ENCODE results near the gene LCK.
"Not testable (repeated sequence)": the region's sequence is repeated elsewhere in the genome, so short reads cannot be mapped to it uniquely, and the experiment has no call there.

LCK gene

DNA sequence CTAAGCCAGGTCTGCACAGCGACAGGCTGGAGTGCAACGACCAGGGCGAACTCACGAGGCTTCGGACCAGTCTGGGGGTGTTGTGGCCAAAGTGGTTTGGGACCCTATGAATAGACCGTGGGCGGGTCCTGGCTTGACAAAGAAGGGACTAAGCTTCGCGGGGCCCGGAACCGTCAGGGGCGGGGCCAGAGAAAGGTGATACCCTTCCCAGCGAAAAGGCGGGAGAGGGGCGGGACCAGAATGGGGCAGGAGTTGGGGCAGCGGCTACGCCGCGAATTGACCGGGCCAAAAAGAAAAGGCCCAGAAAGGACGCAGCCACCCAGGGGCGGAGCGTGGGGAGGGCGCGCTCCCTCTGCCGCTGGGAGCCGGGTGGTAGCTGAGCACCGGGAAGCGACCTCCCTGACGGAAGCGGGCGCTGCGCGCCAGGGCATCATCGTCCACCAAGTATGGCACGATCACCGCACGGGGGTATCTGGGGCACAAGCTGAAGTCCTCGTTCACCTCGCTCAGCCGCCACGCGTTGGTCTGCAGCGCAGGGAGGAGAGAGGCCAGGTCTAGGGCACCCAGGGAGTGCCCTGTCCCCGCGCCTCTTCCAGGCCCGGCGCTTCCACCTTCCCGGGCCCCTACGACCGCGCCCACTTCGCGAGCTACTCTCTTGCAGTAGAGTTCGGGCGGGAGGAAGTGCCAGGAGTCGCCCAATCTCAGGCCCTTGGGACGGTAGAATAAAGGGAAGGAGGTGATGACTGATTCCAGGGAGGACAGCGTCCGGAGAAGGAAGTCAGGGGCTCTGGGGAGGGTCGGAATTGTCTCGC, 10.7 kb upstream of the LCK start:
- DNase-seq = peak; percentile 55

DNA sequence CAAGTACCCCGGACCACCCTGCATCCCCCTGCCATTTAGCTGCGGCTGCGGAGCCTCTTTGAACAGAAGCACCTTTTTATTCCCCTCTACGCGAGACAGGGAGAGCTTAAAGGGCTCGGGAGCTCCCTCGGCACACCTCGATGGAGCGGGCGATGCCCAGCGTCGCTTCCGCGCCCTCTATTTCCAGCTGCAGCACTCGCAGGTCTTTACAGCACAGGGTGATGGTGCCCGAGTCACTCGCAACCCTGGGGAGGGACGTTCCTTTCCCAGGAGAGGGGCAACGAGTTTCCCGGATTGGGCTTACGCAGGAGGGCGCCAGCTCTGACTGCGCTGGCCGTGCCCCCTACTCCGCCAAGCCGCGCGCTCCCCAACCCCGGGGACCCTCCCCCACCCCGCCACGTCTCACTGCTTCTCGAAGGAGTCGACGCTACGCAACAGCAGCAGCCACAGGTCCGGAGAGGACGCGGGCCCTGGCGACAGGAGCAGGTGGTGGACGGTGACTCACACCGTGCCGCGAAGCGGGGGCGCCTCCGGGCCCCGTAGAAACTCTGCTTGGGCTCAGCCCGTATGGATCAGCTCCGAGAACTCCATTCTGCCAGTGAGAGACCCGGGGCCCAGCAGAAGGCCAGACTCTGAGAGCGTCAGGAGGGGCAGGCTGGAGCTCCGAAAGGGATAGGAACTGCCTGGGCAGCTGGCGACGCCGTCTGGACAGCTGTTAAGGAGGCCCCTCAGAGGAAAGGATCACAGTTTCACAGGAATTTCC, 9.9 kb upstream of the LCK start:
- peak; percentile 42 for DNase-seq

DNA sequence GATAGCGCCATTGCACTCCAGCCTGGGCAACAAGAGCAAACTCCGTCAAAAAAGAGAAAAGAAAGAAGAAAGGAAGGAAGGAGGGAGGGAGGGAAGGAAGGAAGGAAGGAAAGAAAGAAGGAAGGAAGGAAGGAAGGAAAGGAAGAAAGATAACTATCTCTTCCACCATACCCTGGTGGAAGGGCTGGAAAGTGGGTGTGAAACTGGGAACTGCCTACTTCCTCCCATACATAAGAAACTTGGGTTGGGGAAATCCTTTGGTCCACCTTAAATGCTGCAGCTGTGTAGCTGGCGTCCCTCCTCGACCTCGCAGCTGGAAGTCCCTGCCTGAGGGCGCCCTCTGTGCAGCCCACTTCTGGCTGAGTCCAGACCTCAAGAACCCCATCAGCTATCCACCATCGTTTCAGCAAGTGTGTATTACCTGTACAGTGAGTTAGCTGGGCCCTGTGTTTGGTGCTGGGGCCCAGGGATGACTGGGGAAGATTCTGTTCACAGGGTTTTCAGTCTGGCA, 8.7 kb upstream of the LCK start:
- DNase-seq = no peak

DNA sequence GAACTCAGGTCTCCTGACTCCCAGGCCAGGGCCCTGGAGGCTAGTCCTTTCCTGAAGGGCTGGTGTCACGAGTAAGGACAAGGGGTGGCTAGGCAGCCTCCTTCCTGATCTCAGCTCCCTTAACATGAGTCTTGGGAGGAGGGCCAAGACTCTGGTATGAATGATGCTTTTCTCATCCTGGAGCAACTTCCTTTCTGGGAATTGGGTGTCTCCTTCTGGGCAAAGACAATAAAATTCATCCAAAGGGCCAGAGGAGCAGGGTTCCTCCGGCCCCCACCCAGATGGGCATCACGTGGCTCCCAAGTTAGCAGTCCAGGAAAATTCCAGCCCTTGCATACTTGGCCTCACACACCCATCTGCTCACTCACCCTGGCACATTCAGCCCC, 4.2 kb upstream of the LCK start, which contains the start of gene FAM167B:
TSS of gene FAM167B (plus strand) at position 335 of the 386 bp plus-strand sequence. CDS start 200 bp downstream, outside the sequence.
- no peak for DNase-seq

DNA sequence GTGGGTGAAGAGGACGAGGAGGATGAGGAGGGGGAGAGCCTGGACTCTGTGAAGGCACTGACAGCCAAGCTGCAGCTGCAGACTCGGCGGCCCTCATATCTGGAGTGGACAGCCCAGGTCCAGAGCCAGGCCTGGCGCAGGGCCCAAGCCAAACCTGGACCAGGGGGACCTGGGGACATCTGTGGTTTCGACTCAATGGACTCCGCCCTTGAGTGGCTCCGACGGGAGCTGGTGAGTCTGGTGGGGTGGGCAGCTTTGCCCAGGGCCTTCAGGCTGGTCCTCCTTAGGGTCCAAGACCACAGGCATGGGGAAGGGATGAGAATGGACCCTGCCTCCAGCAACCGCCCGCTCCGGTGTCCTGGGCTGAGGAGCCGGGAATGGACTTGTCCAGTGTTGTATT, 3.6 kb upstream of the LCK start:
- no peak for DNase-seq

DNA sequence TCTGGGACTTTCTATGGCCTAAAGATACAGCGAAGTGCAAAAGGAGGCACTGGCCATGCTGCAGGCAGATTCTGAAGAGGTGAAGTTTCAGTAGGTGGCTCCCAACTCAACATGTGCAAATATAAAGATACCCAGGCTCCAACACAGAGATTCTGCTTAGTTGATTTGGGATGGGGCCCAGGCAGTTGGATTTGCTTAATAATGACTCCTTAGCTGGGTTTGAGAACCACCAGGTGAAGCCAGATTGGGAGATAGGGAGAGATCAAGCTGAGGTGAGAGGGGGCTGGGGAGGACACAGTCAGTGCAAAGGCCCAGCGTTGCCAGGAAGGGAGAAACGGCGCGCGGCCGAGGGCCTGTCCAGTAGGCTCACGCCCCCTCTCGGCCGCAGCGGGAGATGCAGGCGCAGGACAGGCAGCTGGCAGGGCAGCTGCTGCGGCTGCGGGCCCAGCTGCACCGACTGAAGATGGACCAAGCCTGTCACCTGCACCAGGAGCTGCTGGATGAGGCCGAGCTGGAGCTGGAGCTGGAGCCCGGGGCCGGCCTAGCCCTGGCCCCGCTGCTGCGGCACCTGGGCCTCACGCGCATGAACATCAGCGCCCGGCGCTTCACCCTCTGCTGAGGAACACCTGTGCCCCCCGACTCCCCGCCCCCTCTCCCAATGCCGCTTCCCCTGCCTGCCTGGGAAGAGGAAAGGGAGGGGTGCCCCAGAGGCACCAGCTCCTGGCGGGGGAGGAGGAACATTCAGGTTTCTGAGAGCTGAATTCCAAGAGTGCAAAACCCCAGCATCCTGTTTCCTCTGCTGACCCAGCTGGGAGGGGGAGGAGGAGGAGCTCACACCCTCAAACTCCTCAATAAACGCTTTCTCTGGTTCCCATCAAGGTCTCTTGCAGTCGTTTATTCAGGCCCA, 2.8 kb upstream of the LCK start:
- DNase-seq = peak; percentile 81

DNA sequence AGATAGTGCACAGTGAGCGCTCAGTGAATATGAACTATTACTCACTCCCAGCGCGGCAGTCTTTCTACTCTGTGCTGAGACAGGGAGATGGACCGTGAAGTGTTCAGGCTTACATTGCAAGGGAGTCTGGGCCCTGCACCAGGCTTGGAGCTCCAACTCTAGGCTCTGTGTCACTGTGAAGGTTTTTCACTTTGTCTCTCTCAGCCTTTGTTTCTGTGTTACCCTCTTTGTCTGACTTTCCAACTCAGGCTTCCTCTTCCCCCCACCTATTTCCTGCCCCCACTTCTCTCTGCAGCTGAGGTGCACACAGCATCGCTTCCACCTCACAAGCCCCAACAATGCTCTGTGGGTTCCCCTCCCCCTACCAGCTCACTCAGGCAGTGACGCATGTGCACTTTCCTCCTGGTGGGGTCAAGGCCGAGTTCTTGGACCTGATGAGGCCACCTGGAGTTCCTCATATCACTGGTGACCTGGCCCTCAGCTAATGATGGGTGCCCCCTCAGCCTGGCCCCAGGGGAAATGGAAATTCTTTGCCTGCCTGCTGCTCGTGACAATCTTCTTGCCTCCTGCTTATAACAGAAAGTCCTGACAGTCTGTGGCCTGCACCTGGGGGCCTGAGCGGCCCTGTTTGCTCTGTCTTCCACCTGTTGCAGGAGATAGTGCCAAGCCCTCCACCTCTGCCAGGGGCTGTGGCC, 1.1 kb upstream of the LCK start:
- DNase-seq = peak; percentile 25

DNA sequence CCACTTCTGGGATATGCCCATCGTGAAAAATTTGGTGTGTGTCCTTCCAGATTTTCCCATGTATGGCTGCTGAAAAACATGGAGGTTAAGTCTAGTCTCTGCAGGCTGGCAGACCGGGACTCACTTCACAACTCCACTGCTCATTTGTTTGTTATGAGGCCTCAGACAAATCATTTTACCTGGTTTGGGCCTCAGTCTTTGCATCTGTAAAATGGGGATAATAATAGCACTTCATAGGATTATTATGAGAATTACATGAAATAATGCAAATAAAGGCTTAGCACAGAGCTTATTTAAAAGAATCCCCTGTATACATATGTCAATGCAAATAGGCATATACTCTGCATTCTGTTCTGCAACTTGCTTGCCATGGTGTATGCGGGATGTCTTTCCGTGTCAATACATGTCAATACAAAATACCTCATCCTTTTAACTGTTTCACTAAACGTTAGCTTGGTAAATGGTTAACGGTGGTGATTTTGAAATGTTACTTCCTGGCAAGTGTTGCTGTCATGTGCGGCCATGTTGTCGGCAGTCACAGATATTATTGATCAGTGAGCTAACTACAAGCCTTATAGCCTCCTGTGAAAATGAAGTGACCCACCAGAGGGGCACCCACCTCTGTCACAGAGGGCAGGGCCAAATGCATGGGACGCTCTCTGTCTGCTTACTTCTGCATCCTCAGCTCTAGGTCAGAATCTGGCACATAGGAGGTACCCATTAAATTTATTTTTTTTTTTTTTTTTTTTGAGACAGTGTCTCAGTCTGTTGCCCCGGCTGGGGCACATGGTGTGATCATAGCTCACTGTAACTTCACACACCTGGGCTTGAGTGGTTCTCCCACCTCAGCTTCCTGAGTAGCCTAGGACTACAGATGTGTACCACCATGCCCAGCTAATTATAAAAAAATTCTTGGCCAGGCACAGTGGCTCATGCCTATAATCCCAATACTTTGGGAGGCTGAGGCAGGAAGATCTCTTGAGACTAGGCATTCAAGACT, 4.3 kb downstream of the LCK start:
- no peak for DNase-seq

DNA sequence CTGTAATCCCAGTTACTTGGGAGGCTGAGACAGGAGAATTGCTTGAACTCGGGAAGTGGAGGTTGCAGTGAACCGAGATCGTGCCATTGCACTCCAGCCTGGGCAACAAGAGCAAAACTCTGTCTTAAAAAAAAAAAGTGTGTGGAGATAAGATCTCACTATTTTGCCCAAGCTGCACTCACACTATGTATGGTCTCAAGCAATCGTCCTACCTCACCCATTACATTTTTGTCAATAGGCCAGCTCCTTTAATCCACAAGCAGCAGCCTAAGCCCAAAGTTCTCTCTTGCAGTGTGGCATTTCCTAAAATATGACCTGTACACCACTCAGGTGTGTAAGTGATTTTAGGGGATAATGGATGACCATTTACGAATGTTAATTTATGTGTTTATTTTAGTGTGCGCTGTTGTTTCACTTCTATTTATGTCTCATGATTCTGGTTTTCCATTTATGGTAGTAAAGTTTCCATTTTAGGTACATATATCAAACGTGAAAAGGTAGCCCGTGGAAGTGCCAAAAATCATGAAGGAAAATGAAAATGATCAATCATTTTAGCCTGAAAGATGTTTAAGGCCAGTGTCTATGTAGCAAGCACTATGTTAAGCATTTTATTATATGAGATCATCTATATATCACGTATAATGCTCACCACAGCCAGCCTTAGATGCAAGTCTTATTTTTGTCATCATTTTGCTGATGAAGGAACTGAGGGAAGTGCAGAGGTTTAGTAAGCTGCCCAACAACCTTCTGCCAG, 5.6 kb downstream of the LCK start:
- no peak for DNase-seq

DNA sequence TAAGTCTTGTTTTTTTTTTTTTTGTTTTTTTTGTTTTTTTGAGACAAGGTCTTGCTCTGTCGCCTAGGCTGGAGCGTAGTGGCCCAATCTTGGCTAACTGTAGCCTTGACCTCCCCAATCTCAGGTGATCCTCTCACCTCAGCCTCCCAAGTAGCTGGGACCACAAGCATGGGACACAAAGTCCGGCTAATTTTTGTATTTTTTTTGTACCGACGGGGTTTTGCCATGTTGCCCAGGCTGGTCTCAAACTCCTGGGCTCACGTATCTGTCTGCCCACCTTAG, 6.1 kb downstream of the LCK start:
- DNase-seq = no peak

DNA sequence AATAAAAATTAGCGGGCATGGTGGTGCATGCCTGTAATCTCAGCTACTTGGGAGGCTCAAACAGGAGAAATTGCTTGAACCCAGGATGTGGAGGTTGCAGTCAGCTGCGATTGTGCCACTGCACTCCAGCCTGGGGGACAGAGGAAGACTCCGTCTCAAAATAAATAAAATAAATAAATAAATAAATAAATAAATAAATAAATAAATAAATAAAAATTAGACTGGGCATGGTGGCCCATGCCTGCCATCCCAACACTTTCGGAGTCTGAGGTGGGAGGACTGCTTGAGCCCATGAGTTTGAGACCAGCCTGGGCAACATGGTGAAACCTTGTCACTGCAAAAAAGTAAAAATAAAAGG, 12.2 kb downstream of the LCK start:
- DNase-seq = not testable (repeated sequence)

DNA sequence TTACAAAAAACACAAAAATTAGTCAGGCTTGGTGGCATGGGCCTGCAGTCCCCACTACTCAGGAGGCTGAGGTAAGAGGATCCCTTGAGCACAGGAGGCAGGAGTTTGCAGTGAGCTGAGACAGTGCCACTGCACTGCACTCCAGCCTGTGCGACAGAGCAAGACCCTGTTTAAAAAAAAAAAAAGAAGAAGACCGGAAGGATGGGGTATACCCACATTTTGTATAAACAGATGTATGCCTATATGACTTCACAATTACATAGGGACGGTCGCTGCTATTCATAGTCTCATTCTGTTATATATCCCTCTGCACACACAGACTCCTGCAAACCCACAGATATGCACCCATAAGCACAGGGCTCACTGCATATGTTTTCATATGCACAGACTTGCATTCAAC, 12.7 kb downstream of the LCK start:
- no peak for DNase-seq

DNA sequence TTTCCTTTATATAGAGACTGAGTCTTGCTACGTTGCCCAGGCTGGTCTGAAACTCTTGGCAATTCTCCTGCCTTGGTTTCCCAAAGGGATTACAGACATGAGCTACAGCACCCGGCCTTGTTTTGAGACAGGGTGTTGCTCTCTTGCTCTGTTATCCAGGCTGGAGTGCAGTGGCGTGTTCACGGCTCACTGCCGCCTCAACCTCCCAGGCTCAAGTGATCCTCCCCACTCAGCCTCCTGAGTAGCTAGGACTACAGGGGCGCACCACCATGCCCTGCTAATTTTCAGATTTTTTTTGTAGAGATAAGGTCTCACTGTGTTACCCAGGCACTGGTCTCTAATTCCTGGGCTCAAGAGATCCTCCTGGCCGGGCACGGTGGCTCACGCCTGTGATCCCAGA, 14.8 kb downstream of the LCK start:
- DNase-seq = no peak

DNA sequence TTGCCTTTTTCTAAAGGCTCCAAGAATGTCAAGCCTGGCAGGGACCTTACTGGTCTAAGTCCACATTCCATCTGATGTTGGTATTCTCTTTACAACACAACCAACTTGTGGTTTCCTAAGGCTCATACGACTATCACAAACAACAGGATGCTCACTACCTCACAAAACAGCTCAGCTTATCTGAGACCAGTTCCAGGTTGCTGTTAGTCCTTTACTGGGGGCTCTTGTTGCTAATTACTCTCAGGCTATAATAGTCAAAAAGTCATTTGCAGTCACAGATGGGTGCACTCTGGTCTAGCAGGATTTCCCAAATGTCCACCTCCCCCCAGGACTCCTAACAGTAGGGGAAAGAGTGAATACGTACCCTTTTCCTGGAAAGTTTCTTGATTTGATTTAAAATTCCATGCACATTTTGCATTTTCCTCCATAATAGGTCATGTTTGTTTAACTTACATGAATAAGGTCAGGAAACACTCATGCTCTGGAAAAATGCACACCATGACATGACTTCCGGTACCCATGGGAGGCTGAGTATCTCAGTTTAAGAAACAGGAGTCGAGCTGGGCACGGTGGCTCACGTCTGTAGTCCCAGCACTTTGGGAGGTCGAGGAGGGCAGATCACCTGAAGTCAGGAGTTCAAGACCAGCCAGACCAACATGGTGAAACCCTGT, 16.0 kb downstream of the LCK start:
- DNase-seq = no peak

DNA sequence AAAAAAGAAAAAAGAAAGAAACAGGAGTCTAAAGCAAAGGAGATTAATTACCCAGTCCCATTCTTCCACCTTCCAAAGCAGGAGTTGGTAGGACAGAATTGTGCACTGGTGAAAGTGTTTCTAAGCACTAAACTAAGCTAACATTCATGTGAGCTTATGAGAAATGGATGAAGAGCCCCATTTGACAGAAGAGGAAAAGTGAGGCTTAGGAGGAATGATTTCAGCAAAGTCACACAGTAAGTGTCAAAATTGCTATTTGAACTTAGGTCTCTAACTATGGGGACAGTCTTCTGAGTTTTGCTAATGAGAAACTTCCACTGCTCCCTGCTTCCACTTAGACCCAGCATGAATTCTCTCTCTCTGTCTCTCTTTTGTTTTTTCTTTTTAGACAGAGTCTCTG, 18.7 kb downstream of the LCK start:
- DNase-seq = no peak

DNA sequence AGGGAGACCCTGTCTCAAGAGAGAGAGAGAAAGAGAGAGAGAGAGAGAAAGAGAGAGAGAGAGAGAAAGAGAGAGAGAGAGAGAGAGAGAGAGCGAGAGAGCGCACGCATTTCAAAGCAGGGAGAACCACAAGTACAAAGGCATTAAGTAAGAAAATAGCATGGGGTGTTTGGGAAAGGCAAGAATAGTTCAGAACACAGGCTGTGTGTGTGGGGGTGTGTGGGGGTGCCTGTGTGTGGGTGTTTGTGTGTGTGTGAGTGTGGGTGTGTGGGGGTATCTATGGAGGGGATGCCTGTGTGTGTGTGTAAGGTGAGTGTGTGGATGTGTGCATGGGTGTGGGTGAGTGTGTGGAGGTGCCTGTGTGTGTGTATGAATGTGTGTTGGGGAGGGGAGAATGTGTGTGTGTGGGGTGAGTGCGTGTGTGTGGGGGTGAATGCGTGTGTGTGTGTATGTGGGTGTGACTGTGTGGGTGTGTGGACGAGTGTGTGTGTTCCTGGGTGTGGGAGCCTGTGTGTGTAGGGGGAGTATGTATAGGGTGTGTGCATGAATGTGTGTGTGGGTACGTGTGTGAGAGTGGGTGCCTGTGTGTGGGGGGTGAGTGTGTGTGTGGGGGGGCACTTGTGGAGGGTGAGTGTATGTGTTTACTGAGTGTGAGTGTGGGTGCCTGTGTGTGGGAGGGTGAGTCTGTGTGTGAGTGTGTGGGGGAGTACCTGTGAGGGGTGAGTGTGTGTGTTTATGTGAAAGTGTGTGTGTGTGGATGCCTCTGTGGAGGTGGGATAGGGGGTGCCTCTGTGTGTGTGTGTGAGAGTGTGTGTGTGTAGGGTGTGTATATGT, 21.7 kb downstream of the LCK start:
- no peak for DNase-seq

DNA sequence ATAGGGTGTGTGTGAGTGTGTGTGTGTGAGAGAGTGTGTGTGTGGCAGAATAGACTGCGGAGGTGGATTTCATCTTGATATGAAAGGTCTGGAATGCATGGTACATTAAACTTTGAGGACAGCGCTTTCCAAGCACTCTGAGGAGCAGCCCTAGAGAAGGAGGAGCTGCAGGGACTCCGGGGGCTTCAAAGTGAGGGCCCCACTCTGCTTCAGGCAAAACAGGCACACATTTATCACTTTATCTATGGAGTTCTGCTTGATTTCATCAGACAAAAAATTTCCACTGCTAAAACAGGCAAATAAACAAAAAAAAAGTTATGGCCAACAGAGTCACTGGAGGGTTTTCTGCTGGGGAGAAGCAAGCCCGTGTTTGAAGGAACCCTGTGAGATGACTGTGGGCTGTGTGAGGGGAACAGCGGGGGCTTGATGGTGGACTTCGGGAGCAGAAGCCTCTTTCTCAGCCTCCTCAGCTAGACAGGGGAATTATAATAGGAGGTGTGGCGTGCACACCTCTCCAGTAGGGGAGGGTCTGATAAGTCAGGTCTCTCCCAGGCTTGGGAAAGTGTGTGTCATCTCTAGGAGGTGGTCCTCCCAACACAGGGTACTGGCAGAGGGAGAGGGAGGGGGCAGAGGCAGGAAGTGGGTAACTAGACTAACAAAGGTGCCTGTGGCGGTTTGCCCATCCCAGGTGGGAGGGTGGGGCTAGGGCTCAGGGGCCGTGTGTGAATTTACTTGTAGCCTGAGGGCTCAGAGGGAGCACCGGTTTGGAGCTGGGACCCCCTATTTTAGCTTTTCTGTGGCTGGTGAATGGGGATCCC, 22.5 kb downstream of the LCK start:
- no peak for DNase-seq

DNA sequence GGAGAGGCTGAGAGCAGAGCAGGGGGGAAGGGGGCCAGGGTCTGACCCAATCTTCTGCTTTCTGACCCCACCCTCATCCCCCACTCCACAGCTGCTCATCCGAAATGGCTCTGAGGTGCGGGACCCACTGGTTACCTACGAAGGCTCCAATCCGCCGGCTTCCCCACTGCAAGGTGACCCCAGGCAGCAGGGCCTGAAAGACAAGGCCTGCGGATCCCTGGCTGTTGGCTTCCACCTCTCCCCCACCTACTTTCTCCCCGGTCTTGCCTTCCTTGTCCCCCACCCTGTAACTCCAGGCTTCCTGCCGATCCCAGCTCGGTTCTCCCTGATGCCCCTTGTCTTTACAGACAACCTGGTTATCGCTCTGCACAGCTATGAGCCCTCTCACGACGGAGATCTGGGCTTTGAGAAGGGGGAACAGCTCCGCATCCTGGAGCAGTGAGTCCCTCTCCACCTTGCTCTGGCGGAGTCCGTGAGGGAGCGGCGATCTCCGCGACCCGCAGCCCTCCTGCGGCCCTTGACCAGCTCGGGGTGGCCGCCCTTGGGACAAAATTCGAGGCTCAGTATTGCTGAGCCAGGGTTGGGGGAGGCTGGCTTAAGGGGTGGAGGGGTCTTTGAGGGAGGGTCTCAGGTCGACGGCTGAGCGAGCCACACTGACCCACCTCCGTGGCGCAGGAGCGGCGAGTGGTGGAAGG, 23.7 kb downstream of the LCK start:
- no peak for DNase-seq

All from hematopoietic multipotent progenitor cell treated with erythropoietin and hydrocortisone succinate and interleukin-3 and kit ligand, for 6 days (in vitro differentiated cells).